ENCODE measurements around the gene RTF2. TPM values are rescaled to one million over a fixed set of nuclear protein-coding genes. Genes with fewer than 3 reads are reported as not detected.

RTF2 gene
- polyA plus RNA-seq, 2 of the 4 experiments (the other 2 are of a cell fraction): 102 to 115 TPM

DNA sequence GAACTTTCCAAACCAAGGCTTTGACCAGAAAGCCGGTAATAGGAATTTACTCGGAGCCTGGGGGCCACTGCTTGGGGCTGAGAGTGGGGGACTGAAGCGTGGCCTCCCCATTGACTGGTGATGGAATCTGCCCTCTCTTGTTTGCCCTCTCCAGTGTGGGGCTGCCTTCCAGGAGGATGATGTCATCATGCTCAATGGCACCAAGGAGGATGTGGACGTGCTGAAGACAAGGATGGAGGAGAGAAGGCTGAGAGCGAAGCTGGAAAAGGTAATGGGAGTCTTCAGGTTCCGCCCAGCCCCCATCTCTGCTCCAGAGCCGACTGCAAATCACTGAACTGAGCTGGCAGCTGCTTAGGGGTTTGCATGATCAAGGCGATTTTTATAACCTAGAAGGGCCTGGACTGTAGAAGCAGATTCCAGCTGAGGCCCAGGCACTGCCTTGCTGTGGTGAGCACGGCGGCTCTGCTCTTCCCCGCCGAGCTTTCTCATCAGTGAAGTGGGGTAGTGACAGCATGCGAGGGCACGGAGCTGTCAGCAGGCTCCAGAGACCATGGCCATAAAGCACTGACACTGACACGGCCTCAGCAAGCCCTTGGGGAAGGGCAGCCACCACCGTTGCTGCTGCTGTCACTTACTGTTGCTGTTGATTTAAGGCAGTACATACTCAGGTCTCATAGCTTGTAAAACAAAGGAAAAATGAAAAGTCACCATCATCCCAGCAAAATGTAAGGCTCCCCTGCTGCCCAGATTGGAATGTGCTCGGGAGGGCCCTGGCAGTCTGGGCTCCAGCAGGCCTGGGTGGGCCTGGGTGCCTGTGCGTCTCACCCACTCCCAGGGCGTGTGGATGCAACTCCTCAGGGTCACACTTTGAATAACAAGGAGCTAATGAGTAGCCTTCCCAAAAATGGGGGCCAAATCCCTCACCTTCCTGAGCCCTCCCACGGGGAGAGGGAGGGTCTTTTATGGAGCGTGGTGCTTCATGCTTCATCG lies 45.0 kb downstream of the RTF2 start:
- TF ChIP-seq POLR2AphosphoS2 (conservative IDR thresholded peaks at IDR 0.05; ENCODE audit: low read length): no peak
- no peak for TF ChIP-seq HDAC2 (IDR thresholded peaks at IDR 0.05)
- TF ChIP-seq HOXB5 (CRISPR knock-in tag; IDR thresholded peaks at IDR 0.05): no peak
- no peak for TF ChIP-seq FOSL2 (IDR thresholded peaks at IDR 0.05)
- no peak for TF ChIP-seq FOSL2 (CRISPR knock-in tag; IDR thresholded peaks at IDR 0.05)
- no peak for TF ChIP-seq RCOR1 (IDR thresholded peaks at IDR 0.05; ENCODE audit: low read depth, low read length)
- no peak for TF ChIP-seq SREBF2 (IDR thresholded peaks at IDR 0.05)
- TF ChIP-seq, protein P1, sequence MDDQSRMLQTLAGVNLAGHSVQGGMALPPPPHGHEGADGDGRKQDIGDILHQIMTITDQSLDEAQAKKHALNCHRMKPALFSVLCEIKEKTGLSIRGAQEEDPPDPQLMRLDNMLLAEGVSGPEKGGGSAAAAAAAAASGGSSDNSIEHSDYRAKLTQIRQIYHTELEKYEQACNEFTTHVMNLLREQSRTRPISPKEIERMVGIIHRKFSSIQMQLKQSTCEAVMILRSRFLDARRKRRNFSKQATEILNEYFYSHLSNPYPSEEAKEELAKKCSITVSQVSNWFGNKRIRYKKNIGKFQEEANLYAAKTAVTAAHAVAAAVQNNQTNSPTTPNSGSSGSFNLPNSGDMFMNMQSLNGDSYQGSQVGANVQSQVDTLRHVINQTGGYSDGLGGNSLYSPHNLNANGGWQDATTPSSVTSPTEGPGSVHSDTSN (IDR thresholded peaks at IDR 0.05): no peak
- no peak for TF ChIP-seq ZNF302 (CRISPR knock-in tag; IDR thresholded peaks at IDR 0.05)
- TF ChIP-seq MAFK (IDR thresholded peaks at IDR 0.05; ENCODE audit: partially characterized antibody): no peak
- no peak for TF ChIP-seq CHD2 (IDR thresholded peaks at IDR 0.05; ENCODE audit: low read length, partially characterized antibody)
- no peak for TF ChIP-seq JUN (IDR thresholded peaks at IDR 0.05)
- no peak for TF ChIP-seq TFCP2L1 (CRISPR knock-in tag; IDR thresholded peaks at IDR 0.05)
- H3K4me3 ChIP-seq: no peak overlapping the region
- no peak for ATAC-seq
- H3K27ac ChIP-seq: no peak overlapping the region
- H3K4me1 ChIP-seq: no peaks in the 10 kb centered on the region
- POLR2A ChIA-PET: no interaction called here
- H3K9me3 ChIP-seq: no peaks in the 10 kb centered on the region
- FAIRE-seq: no peak
- CTCF ChIA-PET: interaction anchor here (1.6 to 1.8 kb wide), 2 partner anchors 15 to 37 kb away, joined by 3 read pairs; no protein-coding TSS in a partner anchor
- 90% methylated on average over 21 of the region's 22 CpGs for WGBS (ENCODE audit: missing lambda C conversion rate)
- no peak overlapping the region for H3K4me2 ChIP-seq
- DNase-seq (ENCODE audit: low read depth in 1 of 2, low spot score in 1 of 2): no peak

DNA sequence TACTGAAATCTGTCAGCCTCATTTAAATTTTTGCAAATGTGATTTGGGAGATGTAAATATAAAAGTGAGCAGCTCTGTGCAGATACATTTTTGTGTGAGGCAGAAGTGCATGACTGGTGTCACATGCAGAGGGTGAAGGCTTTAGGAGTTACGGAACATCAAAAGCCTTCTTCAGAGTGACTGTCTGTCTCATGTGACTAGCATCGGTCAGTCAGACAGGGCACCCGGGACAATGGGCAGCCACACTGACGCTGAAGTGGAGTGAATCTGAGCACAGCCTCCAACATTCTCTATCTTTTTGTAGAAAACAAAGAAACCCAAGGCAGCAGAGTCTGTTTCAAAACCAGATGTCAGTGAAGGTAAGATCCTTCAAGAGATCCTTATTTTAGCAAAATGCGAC lies 48.2 kb downstream of the RTF2 start:
- H3K4me1 ChIP-seq: no peaks in the 10 kb centered on the region
- ChIA-PET CTCF (interaction anchor here (0.8 to 1.7 kb wide), 3 partner anchors 12 to 35 kb away, joined by 3 to 5 read pairs (median 4); no protein-coding TSS in a partner anchor), POLR2A (no interaction called here)
- ATAC-seq (no peak), FAIRE-seq (no peak), DNase-seq (ENCODE audit: low read depth in 1 of 2, low spot score in 1 of 2) (no peak)
- WGBS (ENCODE audit: missing lambda C conversion rate): 89% methylated on average over 5 of the region's 5 CpGs
- no peak overlapping the region for H3K27ac ChIP-seq
- H3K4me2 ChIP-seq: no peak overlapping the region
- TF ChIP-seq KDM1A (IDR thresholded peaks at IDR 0.05; ENCODE audit: low read depth): no peak
- TF ChIP-seq, protein P1 (IDR thresholded peaks at IDR 0.05): no peak
- TF ChIP-seq, protein P2, sequence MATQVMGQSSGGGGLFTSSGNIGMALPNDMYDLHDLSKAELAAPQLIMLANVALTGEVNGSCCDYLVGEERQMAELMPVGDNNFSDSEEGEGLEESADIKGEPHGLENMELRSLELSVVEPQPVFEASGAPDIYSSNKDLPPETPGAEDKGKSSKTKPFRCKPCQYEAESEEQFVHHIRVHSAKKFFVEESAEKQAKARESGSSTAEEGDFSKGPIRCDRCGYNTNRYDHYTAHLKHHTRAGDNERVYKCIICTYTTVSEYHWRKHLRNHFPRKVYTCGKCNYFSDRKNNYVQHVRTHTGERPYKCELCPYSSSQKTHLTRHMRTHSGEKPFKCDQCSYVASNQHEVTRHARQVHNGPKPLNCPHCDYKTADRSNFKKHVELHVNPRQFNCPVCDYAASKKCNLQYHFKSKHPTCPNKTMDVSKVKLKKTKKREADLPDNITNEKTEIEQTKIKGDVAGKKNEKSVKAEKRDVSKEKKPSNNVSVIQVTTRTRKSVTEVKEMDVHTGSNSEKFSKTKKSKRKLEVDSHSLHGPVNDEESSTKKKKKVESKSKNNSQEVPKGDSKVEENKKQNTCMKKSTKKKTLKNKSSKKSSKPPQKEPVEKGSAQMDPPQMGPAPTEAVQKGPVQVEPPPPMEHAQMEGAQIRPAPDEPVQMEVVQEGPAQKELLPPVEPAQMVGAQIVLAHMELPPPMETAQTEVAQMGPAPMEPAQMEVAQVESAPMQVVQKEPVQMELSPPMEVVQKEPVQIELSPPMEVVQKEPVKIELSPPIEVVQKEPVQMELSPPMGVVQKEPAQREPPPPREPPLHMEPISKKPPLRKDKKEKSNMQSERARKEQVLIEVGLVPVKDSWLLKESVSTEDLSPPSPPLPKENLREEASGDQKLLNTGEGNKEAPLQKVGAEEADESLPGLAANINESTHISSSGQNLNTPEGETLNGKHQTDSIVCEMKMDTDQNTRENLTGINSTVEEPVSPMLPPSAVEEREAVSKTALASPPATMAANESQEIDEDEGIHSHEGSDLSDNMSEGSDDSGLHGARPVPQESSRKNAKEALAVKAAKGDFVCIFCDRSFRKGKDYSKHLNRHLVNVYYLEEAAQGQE (IDR thresholded peaks at IDR 0.05): no peak
- no peak for TF ChIP-seq CEBPB (IDR thresholded peaks at IDR 0.05)
- no peak for TF ChIP-seq SMC3 (IDR thresholded peaks at IDR 0.05)
- no peak for TF ChIP-seq RCOR1 (IDR thresholded peaks at IDR 0.05; ENCODE audit: low read depth, low read length)
- no peak for TF ChIP-seq MAFK (IDR thresholded peaks at IDR 0.05; ENCODE audit: partially characterized antibody)
- no peak overlapping the region for H3K4me3 ChIP-seq
- no peaks in the 10 kb centered on the region for H3K9me3 ChIP-seq

Measured in A549 (cell line).